Neural progenitor cell (in vitro differentiated cells): ENCODE data around the gene AP1G1. TPM values are rescaled to one million over a fixed set of nuclear protein-coding genes. Genes with fewer than 3 reads are reported as not detected.

Source experiments
- DNase-seq: peaks from one replicate; pipeline ENCODE4 v3.0.0-alpha.2; 2016; ENCODE audit warnings: low spot score
- H2AFZ ChIP-seq: fragments of 200-600 bp; sonication (generic); replicated peaks from 2 replicates; pipeline ENCODE4 v1.6.1; 2016; ENCODE audit warnings: antibody characterized with exemption
- H3F3A ChIP-seq: fragments of 200-600 bp; sonication (generic); 2 replicates; pipeline ENCODE4 v1.6.1; 2016; ENCODE audit warnings: antibody characterized with exemption, low read depth
- H3K27ac ChIP-seq: fragments of 200-600 bp; sonication (generic); 2 replicates; pipeline ENCODE4 v1.5.1; 2016; ENCODE audit warnings: mild to moderate bottlenecking
- H3K27me3 ChIP-seq: fragments of 200-600 bp; sonication (generic); 2 replicates; pipeline ENCODE4 v1.6.1; 2016; ENCODE audit warnings: mild to moderate bottlenecking, moderate library complexity
- H3K36me3 ChIP-seq: fragments of 200-600 bp; sonication (generic); 2 replicates; pipeline ENCODE4 v1.5.1; 2016
- H3K4me1 ChIP-seq: fragments of 200-600 bp; sonication (generic); 2 replicates; pipeline ENCODE4 v1.6.1; 2016; ENCODE audit warnings: mixed run types
- H3K4me2 ChIP-seq: fragments of 200-600 bp; sonication (generic); 2 replicates; pipeline ENCODE4 v1.6.1; 2016
- H3K4me3 ChIP-seq: fragments of 200-600 bp; sonication (generic); 2 replicates; pipeline ENCODE4 v1.5.1; 2016
- H3K79me2 ChIP-seq: fragments of 200-600 bp; sonication (generic); 2 replicates; pipeline ENCODE4 v1.6.1; 2016; ENCODE audit warnings: low read depth
- H3K9ac ChIP-seq: fragments of 200-600 bp; sonication (generic); 2 replicates; pipeline ENCODE4 v1.6.1; 2016
- H3K9me3 ChIP-seq: fragments of 200-600 bp; sonication (generic); 2 replicates; pipeline ENCODE4 v1.5.1; 2016; ENCODE audit warnings: low read depth
- H4K20me1 ChIP-seq: fragments of 200-600 bp; sonication (generic); 2 replicates; pipeline ENCODE4 v1.6.1; 2016; ENCODE audit warnings: low read depth
- H3K27ac Mint-ChIP-seq: 3 replicates; pipeline ENCODE4 v1.8.0; 2021; ENCODE audit warnings: mixed read lengths
- H3K27me3 Mint-ChIP-seq: 2 replicates; pipeline ENCODE4 v1.8.0; 2022; ENCODE audit warnings: low read depth, mild to moderate bottlenecking, inconsistent platforms, moderate library complexity, mixed read lengths; ENCODE audit not compliant: insufficient read depth
- H3K36me3 Mint-ChIP-seq: 3 replicates; pipeline ENCODE4 v1.8.0; 2021; ENCODE audit warnings: mixed read lengths
- H3K4me1 Mint-ChIP-seq: 3 replicates; pipeline ENCODE4 v1.8.0; 2021; ENCODE audit warnings: mixed read lengths
- H3K4me3 Mint-ChIP-seq: 3 replicates; pipeline ENCODE4 v1.8.0; 2021; ENCODE audit warnings: mild to moderate bottlenecking, moderate library complexity, mixed read lengths
- H3K9me3 Mint-ChIP-seq: 3 replicates; pipeline ENCODE4 v1.8.0; 2020; ENCODE audit warnings: mixed read lengths
- CTCF ChIP-seq: fragments of 200-600 bp; sonication (generic); IDR thresholded peaks from 2 replicates; pipeline ENCODE4 v1.5.1; 2017; ENCODE audit warnings: antibody characterized with exemption, mild to moderate bottlenecking
- EZH2 ChIP-seq: fragments of 200-600 bp; sonication (generic); IDR thresholded peaks from 2 replicates; pipeline ENCODE4 v1.6.1; 2017; ENCODE audit warnings: antibody characterized with exemption, mild to moderate bottlenecking, moderate library complexity
- EZH2phosphoT487 ChIP-seq: fragments of 200-600 bp; sonication (generic); IDR thresholded peaks from 2 replicates; pipeline ENCODE4 v1.6.1; 2017; ENCODE audit warnings: antibody characterized with exemption
- total RNA-seq: library from RNA; depleted of rRNA; stranded (reverse); fragments of >200 nt; gene quantifications from 2 replicates; pipeline ENCODE4 v1.2.3, GENCODE V29; 2015; ENCODE audit warnings: low replicate concordance

The AP1G1 gene
- total RNA-seq, 1 donor from 2014 or later: 72.6 TPM

- no peak for TF ChIP-seq EZH2phosphoT487
- no peak for TF ChIP-seq EZH2
- TF ChIP-seq CTCF: no peak
- Histone ChIP-seq H3K9me3 (no peaks in the 10 kb centered on the region), H3K79me2 (peaks cover 57% of the 10 kb centered on the region), H3K9ac (peak overlapping the region; percentile 100), H3K4me2 (peak overlapping the region; percentile 96), H3F3A (peaks cover 6% of the 10 kb centered on the region), H4K20me1 (peaks cover 9% of the 10 kb centered on the region), H2AFZ (peak overlapping the region; percentile 96), H3K4me3 (peak overlapping the region; percentile 84), H3K36me3 (no peaks in the 10 kb centered on the region), H3K4me1 (peaks cover 10% of the 10 kb centered on the region), H3K27ac (peak overlapping the region; percentile 99), H3K27me3 (no peaks in the 10 kb centered on the region)
- no peaks in the 10 kb centered on the region for H3K36me3 Mint-ChIP-seq
- no peaks in the 10 kb centered on the region for H3K9me3 Mint-ChIP-seq
- H3K27me3 Mint-ChIP-seq: peaks cover 2% of the 10 kb centered on the region
- peaks cover 13% of the 10 kb centered on the region for H3K4me1 Mint-ChIP-seq
- H3K4me3 Mint-ChIP-seq: peak overlapping the region; percentile 93
- peak overlapping the region; percentile 32 for H3K27ac Mint-ChIP-seq
- peak; percentile 49 for DNase-seq
These were observed 585 bp downstream of the AP1G1 start for GRCh38 chr16:71807905-71808592.

GRCh38 chr16:71803305-71803690, 5.3 kb downstream of the AP1G1 start:
- Histone ChIP-seq H3F3A (peaks cover 3% of the 10 kb centered on the region), H3K27ac (no peak overlapping the region), H3K4me3 (no peak overlapping the region), H3K79me2 (peaks cover 100% of the 10 kb centered on the region), H3K36me3 (no peaks in the 10 kb centered on the region), H3K9me3 (no peaks in the 10 kb centered on the region), H4K20me1 (peaks cover 15% of the 10 kb centered on the region), H2AFZ (no peak overlapping the region), H3K4me1 (peaks cover 10% of the 10 kb centered on the region), H3K9ac (no peak overlapping the region), H3K27me3 (no peaks in the 10 kb centered on the region), H3K4me2 (no peak overlapping the region)
- no peaks in the 10 kb centered on the region for H3K27me3 Mint-ChIP-seq
- H3K27ac Mint-ChIP-seq: no peak overlapping the region
- no peaks in the 10 kb centered on the region for H3K9me3 Mint-ChIP-seq
- no peak overlapping the region for H3K4me3 Mint-ChIP-seq
- TF ChIP-seq EZH2phosphoT487 (no peak), EZH2 (no peak), CTCF (no peak)
- H3K4me1 Mint-ChIP-seq: peaks cover 9% of the 10 kb centered on the region
- H3K36me3 Mint-ChIP-seq: peaks cover 5% of the 10 kb centered on the region
- no peak for DNase-seq

GRCh38 chr16:71796501-71797097, 12.0 kb downstream of the AP1G1 start:
- H4K20me1 ChIP-seq: peaks cover 59% of the 10 kb centered on the region

More at GRCh38 chr16:71796501-71797097, 12.0 kb downstream of the AP1G1 start:
- Mint-ChIP-seq H3K27me3 (no peaks in the 10 kb centered on the region), H3K4me3 (no peak overlapping the region), H3K36me3 (peaks cover 9% of the 10 kb centered on the region), H3K27ac (no peak overlapping the region), H3K9me3 (no peaks in the 10 kb centered on the region), H3K4me1 (no peaks in the 10 kb centered on the region)
- Histone ChIP-seq H3K9ac (no peak overlapping the region), H3K4me2 (no peak overlapping the region), H3K79me2 (peaks cover 100% of the 10 kb centered on the region), H3K4me1 (no peaks in the 10 kb centered on the region), H3K9me3 (no peaks in the 10 kb centered on the region), H3K27me3 (no peaks in the 10 kb centered on the region), H3K27ac (no peak overlapping the region), H3K4me3 (no peak overlapping the region), H2AFZ (no peak overlapping the region), H3K36me3 (no peaks in the 10 kb centered on the region), H3F3A (peaks cover 4% of the 10 kb centered on the region)
- TF ChIP-seq CTCF: no peak
- TF ChIP-seq EZH2phosphoT487: no peak
- no peak for TF ChIP-seq EZH2
- DNase-seq: no peak
